ENCODE measurements around the gene UHRF1.

- no peak for TF ChIP-seq ELF4 (CRISPR knock-in tag; IDR thresholded peaks at IDR 0.05; ENCODE audit: borderline replicate concordance)
- TF ChIP-seq TEAD2 (CRISPR knock-in tag; IDR thresholded peaks at IDR 0.05), result no peak
- TF ChIP-seq YY1 (IDR thresholded peaks at IDR 0.05; ENCODE audit: insufficient read depth, insufficient replicate concordance, low read depth, low read length), result no peak
- no peak for TF ChIP-seq PHF21A (CRISPR knock-in tag; IDR thresholded peaks at IDR 0.05)
- no peak for TF ChIP-seq ZKSCAN5 (CRISPR knock-in tag; IDR thresholded peaks at IDR 0.05)
- TF ChIP-seq, protein P1, sequence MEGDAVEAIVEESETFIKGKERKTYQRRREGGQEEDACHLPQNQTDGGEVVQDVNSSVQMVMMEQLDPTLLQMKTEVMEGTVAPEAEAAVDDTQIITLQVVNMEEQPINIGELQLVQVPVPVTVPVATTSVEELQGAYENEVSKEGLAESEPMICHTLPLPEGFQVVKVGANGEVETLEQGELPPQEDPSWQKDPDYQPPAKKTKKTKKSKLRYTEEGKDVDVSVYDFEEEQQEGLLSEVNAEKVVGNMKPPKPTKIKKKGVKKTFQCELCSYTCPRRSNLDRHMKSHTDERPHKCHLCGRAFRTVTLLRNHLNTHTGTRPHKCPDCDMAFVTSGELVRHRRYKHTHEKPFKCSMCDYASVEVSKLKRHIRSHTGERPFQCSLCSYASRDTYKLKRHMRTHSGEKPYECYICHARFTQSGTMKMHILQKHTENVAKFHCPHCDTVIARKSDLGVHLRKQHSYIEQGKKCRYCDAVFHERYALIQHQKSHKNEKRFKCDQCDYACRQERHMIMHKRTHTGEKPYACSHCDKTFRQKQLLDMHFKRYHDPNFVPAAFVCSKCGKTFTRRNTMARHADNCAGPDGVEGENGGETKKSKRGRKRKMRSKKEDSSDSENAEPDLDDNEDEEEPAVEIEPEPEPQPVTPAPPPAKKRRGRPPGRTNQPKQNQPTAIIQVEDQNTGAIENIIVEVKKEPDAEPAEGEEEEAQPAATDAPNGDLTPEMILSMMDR (CRISPR knock-in tag; IDR thresholded peaks at IDR 0.05), result no peak
- TF ChIP-seq ZFP37 (CRISPR knock-in tag; IDR thresholded peaks at IDR 0.05; ENCODE audit: borderline replicate concordance), result no peak
- no peak for TF ChIP-seq BCL6 (CRISPR knock-in tag; IDR thresholded peaks at IDR 0.05)
Observed at GRCh38 chr19:4873930-4874329, 35.4 kb upstream of the UHRF1 start.
